H1 (cell line): ENCODE measurements around the gene MAP1LC3C. TPM values are rescaled to one million over a fixed set of nuclear protein-coding genes. Genes with fewer than 3 reads are reported as not detected.

Experiments used
- CTCF ChIA-PET: fragments of 300-600 bp; sonication (Branson Sonifier 250); formaldehyde crosslinking; loops from one replicate; lab custom pipeline; 2021; ENCODE audit not compliant: partially characterized antibody; lab: Charles Lee
- POLR2A ChIA-PET: fragments of 300-600 bp; sonication (Branson Sonifier 250); formaldehyde crosslinking; loops from one replicate; lab custom pipeline; 2021; ENCODE audit warnings: inconsistent platforms; ENCODE audit not compliant: partially characterized antibody; lab: Charles Lee
- DNase-seq, 2 experiments: peaks; one replicate each; pipeline versions ENCODE4 v3.0.0 to v3.0.0-alpha.2; 2010 to 2022; ENCODE audit warnings: low spot score in 2 of 2, low read depth in 1 of 2, mixed read lengths in 1 of 2
- FAIRE-seq: peaks from 2 replicates; lab custom pipeline; 2011; peaks lifted over from hg19 to GRCh38; lab: Jason Lieb, UNC
- H2AFZ ChIP-seq: 2 replicates; pipeline ENCODE4 v1.8.1; 2012; ENCODE audit warnings: low read length, inconsistent platforms
- H2AK5ac ChIP-seq: 2 replicates; pipeline ENCODE4 v1.6.1; 2013; ENCODE audit warnings: low read depth, low read length
- H2BK120ac ChIP-seq: replicated peaks from 2 replicates; pipeline ENCODE3; 2013; ENCODE audit warnings: low read depth, low read length, inconsistent platforms
- H2BK12ac ChIP-seq: 2 replicates; pipeline ENCODE4 v1.6.1; 2013; ENCODE audit warnings: low read depth, low read length
- H2BK15ac ChIP-seq: 2 replicates; pipeline ENCODE4 v1.6.1; 2013; ENCODE audit warnings: low read length
- H2BK20ac ChIP-seq: 2 replicates; pipeline ENCODE4 v1.6.1; 2013; ENCODE audit warnings: low read length
- H2BK5ac ChIP-seq: 2 replicates; pipeline ENCODE4 v1.6.1; 2013; ENCODE audit warnings: low read depth, low read length
- H3K14ac ChIP-seq: 2 replicates; pipeline ENCODE4 v1.6.1; 2013; ENCODE audit warnings: inconsistent platforms; ENCODE audit not compliant: insufficient read length
- H3K18ac ChIP-seq: 2 replicates; pipeline ENCODE4 v1.6.1; 2013; ENCODE audit warnings: low read length; ENCODE audit errors: extremely low read depth
- H3K23ac ChIP-seq: 2 replicates; pipeline ENCODE4 v1.6.1; 2013; ENCODE audit warnings: inconsistent platforms; ENCODE audit not compliant: insufficient read length
- H3K23me2 ChIP-seq: 2 replicates; pipeline ENCODE4 v1.6.1; 2013; ENCODE audit warnings: low read depth, low read length
- H3K27ac ChIP-seq: 2 replicates; pipeline ENCODE4 v1.6.1; 2011; ENCODE audit warnings: low read depth, low read length, inconsistent platforms
- H3K27me3 ChIP-seq, 4 experiments: replicated peaks in 1 of 4; 1 replicate in 1 of 4; 2 replicates in 3 of 4; pipeline versions ENCODE4 v1.6.1 to v1.8.1; 2011 to 2013; ENCODE audit warnings: low read length in 3 of 4, mild to moderate bottlenecking in 3 of 4, inconsistent platforms in 2 of 4, mixed read lengths in 2 of 4, moderate library complexity in 1 of 4; ENCODE audit not compliant: control insufficient read depth in 3 of 4, insufficient read depth in 3 of 4; ENCODE audit errors: extremely low read depth in 1 of 4
- H3K36me3 ChIP-seq, 4 experiments: 2 replicates each; pipeline versions ENCODE4 v1.6.1 to v1.8.1; 2011 to 2013; ENCODE audit warnings: mild to moderate bottlenecking in 4 of 4, low read length in 3 of 4, moderate library complexity in 2 of 4, control low read depth in 1 of 4, inconsistent platforms in 1 of 4; ENCODE audit not compliant: insufficient read depth in 4 of 4, control insufficient read depth in 2 of 4
- H3K4ac ChIP-seq: replicated peaks from 2 replicates; pipeline ENCODE3; 2013; ENCODE audit warnings: low read length, low read depth, mixed read lengths, inconsistent platforms; ENCODE audit not compliant: insufficient read length
- H3K4me1 ChIP-seq, 4 experiments: replicated peaks in 1 of 4; 1 replicate in 1 of 4; 2 replicates in 3 of 4; pipeline versions ENCODE4 v1.6.1 to v1.8.1; 2011 to 2013; ENCODE audit warnings: low read length in 3 of 4, inconsistent platforms in 2 of 4, mixed read lengths in 1 of 4; ENCODE audit not compliant: insufficient read depth in 4 of 4, control insufficient read depth in 3 of 4
- H3K4me2 ChIP-seq, 2 experiments: 2 replicates each; pipeline versions ENCODE4 v1.6.1 to v1.8.1; 2011 to 2013; ENCODE audit warnings: low read depth in 2 of 2, low read length in 2 of 2, control low read depth in 1 of 2, inconsistent platforms in 1 of 2, mild to moderate bottlenecking in 1 of 2; ENCODE audit not compliant: insufficient read depth in 1 of 2
- H3K4me3 ChIP-seq, 4 experiments: fragments of 200-600, 300-600 bp in 1 of 4; sonication (generic), shearing (Covaris generic), sonication (Bioruptor Twin) in 1 of 4; 2 replicates each; pipeline versions ENCODE4 v1.5.1 to v1.8.1; 2011 to 2016; ENCODE audit warnings: low read length in 4 of 4, low read depth in 3 of 4, control low read depth in 2 of 4, inconsistent platforms in 2 of 4, mild to moderate bottlenecking in 2 of 4, mixed read lengths in 1 of 4, moderate library complexity in 1 of 4; ENCODE audit not compliant: insufficient read depth in 2 of 4; ENCODE audit errors: extremely low read depth in 1 of 4
- H3K56ac ChIP-seq: replicated peaks from 2 replicates; pipeline ENCODE3; 2013; ENCODE audit warnings: low read depth, mild to moderate bottlenecking, mixed read lengths, low read length, inconsistent platforms; ENCODE audit not compliant: insufficient read length
- H3K79me1 ChIP-seq: 2 replicates; pipeline ENCODE4 v1.6.1; 2013; ENCODE audit warnings: low read depth, low read length, control low read depth
- H3K79me2 ChIP-seq, 2 experiments: 2 replicates each; pipeline versions ENCODE4 v1.6.1 to v1.8.1; 2012 to 2013; ENCODE audit warnings: low read length in 2 of 2, mild to moderate bottlenecking in 2 of 2, inconsistent platforms in 1 of 2; ENCODE audit not compliant: insufficient read depth in 2 of 2, control insufficient read depth in 1 of 2
- H3K9ac ChIP-seq, 4 experiments: replicated peaks in 1 of 4; 1 replicate in 1 of 4; 2 replicates in 3 of 4; pipeline versions ENCODE4 v1.6.1 to v1.8.1; 2011 to 2013; ENCODE audit warnings: low read depth in 3 of 4, low read length in 3 of 4, control low read depth in 2 of 4, mild to moderate bottlenecking in 2 of 4, moderate library complexity in 2 of 4, inconsistent platforms in 1 of 4; ENCODE audit errors: extremely low read depth in 1 of 4
- H3K9me3 ChIP-seq, 2 experiments: 2 replicates each; pipeline versions ENCODE4 v1.6.1 to v1.8.1; 2012 to 2013; ENCODE audit warnings: mild to moderate bottlenecking in 2 of 2, moderate library complexity in 2 of 2, control low read depth in 1 of 2, inconsistent platforms in 1 of 2, low read depth in 1 of 2, low read length in 1 of 2, mixed read lengths in 1 of 2; ENCODE audit not compliant: insufficient read depth in 2 of 2
- H4K20me1 ChIP-seq, 2 experiments: replicated peaks in 1 of 2; 2 replicates each; pipeline versions ENCODE3 to v1.8.1; 2011 to 2013; ENCODE audit warnings: inconsistent platforms in 2 of 2, low read length in 2 of 2, mild to moderate bottlenecking in 1 of 2; ENCODE audit not compliant: insufficient read depth in 2 of 2, control insufficient read depth in 1 of 2
- H4K5ac ChIP-seq: 2 replicates; pipeline ENCODE4 v1.6.1; 2013; ENCODE audit warnings: low read length, low read depth, mixed read lengths, inconsistent platforms; ENCODE audit not compliant: insufficient read length
- H4K8ac ChIP-seq: 2 replicates; pipeline ENCODE4 v1.8.0; 2013; ENCODE audit warnings: mild to moderate bottlenecking, moderate library complexity, low read length, inconsistent platforms; ENCODE audit not compliant: insufficient read depth; ENCODE audit errors: extremely low read depth
- H4K91ac ChIP-seq: replicated peaks from 2 replicates; pipeline ENCODE3; 2013; ENCODE audit warnings: low read length, mixed read lengths, inconsistent platforms; ENCODE audit not compliant: insufficient read length
- FOSL1 ChIP-seq: IDR thresholded peaks from 2 replicates; pipeline ENCODE4 v1.6.1; 2011; ENCODE audit warnings: mild to moderate bottlenecking, low read depth, low read length, moderate library complexity; ENCODE audit not compliant: insufficient read depth
- POU5F1 ChIP-seq: IDR thresholded peaks from 2 replicates; pipeline ENCODE4 v1.6.1; 2011; ENCODE audit warnings: low read depth, mild to moderate bottlenecking, low read length, moderate library complexity
- WGBS, 2 experiments: shearing (Covaris generic) in 1 of 2; methylation state at CpG; one replicate each; pipeline versions ENCODE4 v1.1.6 to v1.1.7; 2013 to 2015; ENCODE audit warnings: low lambda C conversion rate in 2 of 2, mixed read lengths in 2 of 2, inconsistent platforms in 1 of 2, low coverage in 1 of 2, missing lambda C conversion rate in 1 of 2; ENCODE audit not compliant: insufficient replicate concordance in 2 of 2, insufficient coverage in 1 of 2, insufficient read length in 1 of 2; ENCODE audit errors: extremely low coverage in 1 of 2, missing lambda C conversion rate in 1 of 2; 5-methylcytosine and 5-hydroxymethylcytosine counted together
- polyA plus RNA-seq, 7 experiments: library from polyadenylated mRNA; depleted of rRNA in 3 of 7; stranded (reverse) in 5 of 7; unstranded in 2 of 7; fragments of >200 nt in 5 of 7; fragments of 200-250 nt in 2 of 7; gene quantifications; 1 replicate in 5 of 7; 2 replicates in 1 of 7; 4 replicates in 1 of 7; pipeline versions ENCODE4 v1.2.1 to v1.2.3, GENCODE V29; 2011 to 2013; ENCODE audit warnings: missing spikeins in 2 of 7, mixed read lengths in 2 of 7
- total RNA-seq: library from RNA; stranded (reverse); fragmentation: NEBNext Ultra II Directional; extraction: Animal tissue kit (Norgen Biotek cat#: 25700); gene quantifications from 2 replicates; pipeline ENCODE4 v1.2.1, GENCODE V29; 2021
- TF ChIP-seq, protein P1 (sequence below): IDR thresholded peaks from 2 replicates; pipeline ENCODE4 v1.6.1; 2011; ENCODE audit warnings: low read depth, mild to moderate bottlenecking, low read length; ENCODE audit not compliant: insufficient read depth

The MAP1LC3C gene
- total and polyA plus RNA-seq, 2 of the 8 experiments (the other 6 are each of a cell fraction or from before 2014, with no cell fraction given): 1.7 to 3.2 TPM

DNA sequence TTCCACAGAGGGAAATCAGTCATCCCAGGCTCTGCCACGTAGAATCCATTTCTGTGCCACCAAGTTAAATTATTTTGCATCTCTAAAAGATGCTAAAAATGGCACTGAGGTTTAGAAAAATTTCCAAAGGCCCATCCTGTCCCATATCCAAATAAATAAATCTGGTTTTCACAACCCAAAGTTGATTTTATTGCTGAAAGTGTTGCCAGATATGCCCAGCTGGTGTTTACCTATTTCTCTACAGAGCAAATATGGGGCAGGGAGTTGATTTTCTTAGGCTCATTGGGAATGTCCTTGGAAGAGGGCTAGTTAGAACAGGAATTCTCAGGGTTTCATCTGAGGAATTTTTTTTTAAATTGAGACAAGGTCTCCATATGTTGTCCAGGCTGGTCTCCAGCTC is 19.0 kb downstream of the MAP1LC3C start:
- Histone ChIP-seq H3K4me3 (no peak overlapping the region), H2AK5ac (no peak overlapping the region), H3K4ac (no peak overlapping the region), H4K8ac (no peak overlapping the region), H3K36me3 (no peaks in the 10 kb centered on the region), H4K20me1 (no peaks in the 10 kb centered on the region), H2BK12ac (no peak overlapping the region), H2AFZ (no peak overlapping the region), H3K18ac (no peak overlapping the region), H3K79me1 (no peaks in the 10 kb centered on the region), H3K9me3 (no peaks in the 10 kb centered on the region), H3K27ac (no peak overlapping the region), H3K27me3 (no peaks in the 10 kb centered on the region), H3K56ac (no peak overlapping the region), H2BK120ac (no peak overlapping the region), H3K9ac (no peak overlapping the region), H3K79me2 (no peaks in the 10 kb centered on the region), H3K23me2 (no peaks in the 10 kb centered on the region), H4K5ac (no peak overlapping the region), H2BK20ac (no peak overlapping the region), H2BK15ac (no peak overlapping the region), H3K23ac (no peak overlapping the region), H3K4me1 (no peaks in the 10 kb centered on the region), H4K91ac (no peak overlapping the region), H3K14ac (no peak overlapping the region), H2BK5ac (no peak overlapping the region), H3K4me2 (no peak overlapping the region)
- FAIRE-seq (no peak), DNase-seq (no peak)
- CTCF ChIA-PET: interaction anchor here (3.9 to 7.1 kb wide), 2 partner anchors 18 to 84 kb away, joined by 18 to 35 read pairs; partner anchors contain the start of gene MAP1LC3C
- TF ChIP-seq FOSL1 (no peak), POU5F1 (no peak)
- TF ChIP-seq, protein P1, sequence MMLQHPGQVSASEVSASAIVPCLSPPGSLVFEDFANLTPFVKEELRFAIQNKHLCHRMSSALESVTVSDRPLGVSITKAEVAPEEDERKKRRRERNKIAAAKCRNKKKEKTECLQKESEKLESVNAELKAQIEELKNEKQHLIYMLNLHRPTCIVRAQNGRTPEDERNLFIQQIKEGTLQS: no peak
- POLR2A ChIA-PET: interaction anchor here (0.6 kb wide), 1 partner anchor 1826 kb away, joined by 3 read pairs; no protein-coding TSS in a partner anchor
- WGBS, 2 experiments: 89% methylated on average over 1 of the region's 1 CpG; no CpG with 5 or more reads in 1 of the 2 experiments
